HG02870 (cell line): ENCODE measurements around the gene CFAP54.
"Not testable (repeated sequence)": the region's sequence is repeated elsewhere in the genome, so short reads cannot be mapped to it uniquely, and the experiment has no call there.

Experiments used
- ATAC-seq: cut with Tn5 transposase; IDR thresholded peaks from one replicate; pipeline ENCODE4 v1.9.1; 2021; ENCODE audit warnings: mild to moderate bottlenecking, moderate library complexity; ENCODE audit not compliant: unreplicated experiment

The CFAP54 gene

GRCh38 chr12:96472384-96472783 is 17.0 kb upstream of the CFAP54 start:
- ATAC-seq, result no peak

DNA sequence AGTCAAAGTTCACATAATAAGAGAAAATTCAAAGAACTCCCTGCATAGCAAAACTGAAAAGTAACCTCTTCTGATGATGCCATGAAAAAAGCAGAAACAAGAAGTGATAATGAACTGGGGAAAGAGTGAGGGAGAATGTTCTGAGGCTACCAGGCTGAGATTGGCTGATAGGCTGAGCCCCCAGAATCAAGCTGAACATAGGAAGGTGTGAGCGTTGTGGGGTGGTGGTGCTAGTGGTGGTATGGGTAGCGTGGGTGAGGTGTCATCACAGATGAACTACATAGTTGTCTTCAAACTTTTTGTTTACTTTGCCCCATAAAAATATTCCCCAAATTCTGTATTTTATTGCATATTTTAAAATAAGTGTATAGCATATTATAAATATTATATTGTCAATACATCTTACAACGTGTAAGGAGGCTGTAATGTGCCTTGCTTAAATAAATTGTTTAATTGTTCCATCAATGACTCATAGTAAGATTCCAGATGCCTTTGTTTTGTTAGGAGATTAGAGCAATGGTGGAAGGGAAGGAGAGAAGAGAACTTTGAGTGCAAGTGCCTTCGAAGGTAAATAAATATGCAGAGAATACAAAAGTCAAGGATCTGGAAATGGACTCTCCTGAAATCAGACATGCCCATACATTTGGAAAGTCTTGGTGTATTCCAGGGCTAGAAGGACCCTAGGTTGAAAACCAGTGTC is 15.8 kb upstream of the CFAP54 start:
- no peak for ATAC-seq

DNA sequence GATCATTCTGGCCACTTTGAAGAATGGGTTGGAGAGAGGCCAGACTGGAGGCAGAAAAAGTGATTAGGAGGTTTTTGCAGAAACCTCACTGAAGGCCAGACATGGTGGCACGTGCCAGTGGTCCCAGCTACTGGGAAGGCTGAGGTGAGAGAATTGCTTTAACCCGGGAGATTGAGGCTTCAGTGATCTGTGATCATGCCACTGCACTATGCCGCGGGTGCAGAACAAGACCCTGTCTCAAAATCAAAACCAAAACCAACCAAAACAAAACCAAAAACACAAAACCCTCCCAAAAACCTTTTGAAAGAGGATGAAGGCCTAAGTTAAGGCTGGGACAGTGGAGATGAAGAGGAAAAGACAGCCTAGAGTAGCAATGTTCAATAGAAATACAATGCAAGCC is 15.2 kb upstream of the CFAP54 start:
- ATAC-seq, result no peak

DNA sequence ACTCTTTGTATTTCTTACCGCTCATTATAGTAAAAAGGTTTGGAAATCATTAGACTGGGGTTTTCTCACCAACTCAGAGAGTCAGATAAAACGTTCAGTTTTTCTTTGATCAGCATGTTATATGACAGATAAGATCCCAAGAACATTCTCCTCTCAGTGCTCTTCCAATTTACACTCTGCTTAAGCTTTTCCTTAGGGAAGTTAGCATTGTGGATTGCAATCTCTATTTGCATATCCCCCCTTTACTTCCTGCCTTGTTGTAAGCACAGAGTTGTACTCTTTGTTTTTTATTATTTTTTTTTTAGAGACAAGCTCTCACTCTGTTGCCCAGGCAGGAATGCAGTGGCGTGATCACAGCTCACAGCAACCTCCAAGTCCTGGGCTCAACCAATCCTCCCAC is 11.4 kb upstream of the CFAP54 start:
- ATAC-seq, result no peak

DNA sequence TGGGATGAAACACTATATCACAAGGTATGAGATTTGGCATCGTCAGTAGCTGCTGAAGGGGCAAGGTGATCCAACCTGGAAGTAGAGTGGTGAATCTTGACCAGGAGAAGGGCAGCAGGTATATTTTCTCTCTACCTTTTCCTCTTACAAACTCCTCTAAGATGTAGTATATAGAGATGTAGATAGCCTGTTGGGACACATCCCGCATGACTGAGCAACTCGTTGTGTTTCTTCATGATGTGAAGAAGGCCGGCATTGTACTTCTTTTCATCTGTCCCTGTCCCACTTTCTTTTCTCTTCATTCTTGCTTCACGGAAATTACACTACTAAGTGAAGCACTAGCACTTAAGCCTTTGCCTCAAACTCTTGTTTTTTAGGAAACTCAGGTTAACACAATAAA is 7.3 kb upstream of the CFAP54 start:
- ATAC-seq, result no peak

DNA sequence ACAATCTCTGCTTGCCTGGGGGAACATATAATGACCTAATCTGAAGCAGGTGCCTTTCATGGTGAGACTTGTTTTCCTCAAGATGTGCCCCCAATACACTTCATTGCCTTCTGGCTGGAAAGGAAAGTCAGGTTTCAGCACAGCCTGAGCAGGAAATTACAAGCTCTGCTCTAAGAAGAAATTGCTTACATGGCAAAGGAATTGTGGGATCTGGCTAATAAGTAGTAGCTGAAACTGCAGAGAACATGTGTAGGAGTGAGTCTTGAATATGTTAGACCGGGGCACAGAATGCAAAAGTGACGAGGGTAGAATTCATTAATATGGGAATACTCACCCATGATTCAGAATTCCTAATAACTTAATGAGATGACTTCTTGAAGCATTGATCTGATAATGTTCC is 6.3 kb upstream of the CFAP54 start:
- ATAC-seq, result no peak

- ATAC-seq, result no peak
These were observed 2.4 kb upstream of the CFAP54 start for GRCh38 chr12:96486751-96487613.

DNA sequence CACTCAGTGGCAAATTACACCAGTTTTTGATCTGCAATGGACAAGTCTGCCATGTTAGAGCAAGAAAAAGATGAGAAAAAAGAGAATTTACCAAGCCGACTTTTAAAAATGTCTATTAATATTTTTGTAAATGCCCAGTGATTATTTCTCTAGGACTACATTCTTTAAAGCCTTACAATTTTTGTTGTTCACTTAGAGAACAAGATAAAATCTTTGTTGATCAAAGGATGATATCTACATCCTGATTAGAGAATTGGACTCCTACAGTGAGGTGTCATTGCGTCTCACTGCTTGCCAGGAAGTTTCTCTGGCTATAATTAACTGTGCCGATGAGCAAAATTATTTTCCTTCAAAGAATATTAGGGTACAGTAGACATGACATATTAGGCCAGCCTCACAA is 1.7 kb upstream of the CFAP54 start:
- ATAC-seq, result no peak

DNA sequence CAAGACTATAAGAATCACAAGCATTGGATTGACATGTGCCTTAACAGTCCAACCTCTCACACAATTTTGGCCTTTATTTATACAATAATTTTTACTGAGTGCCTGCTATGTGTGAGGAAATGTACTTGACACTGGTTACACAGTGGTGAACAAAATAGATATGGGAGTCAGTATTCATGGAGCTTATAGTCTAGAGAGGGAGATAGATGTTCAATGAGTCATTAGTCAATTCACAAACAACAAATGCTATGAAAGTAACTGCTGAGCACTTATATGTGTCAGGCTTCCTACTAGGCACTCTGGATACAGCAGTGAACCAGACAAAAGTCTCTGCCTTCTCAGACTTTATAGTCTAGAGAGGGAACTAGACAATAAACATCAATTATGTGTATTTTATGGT is 3.7 kb downstream of the CFAP54 start:
- ATAC-seq, result no peak

DNA sequence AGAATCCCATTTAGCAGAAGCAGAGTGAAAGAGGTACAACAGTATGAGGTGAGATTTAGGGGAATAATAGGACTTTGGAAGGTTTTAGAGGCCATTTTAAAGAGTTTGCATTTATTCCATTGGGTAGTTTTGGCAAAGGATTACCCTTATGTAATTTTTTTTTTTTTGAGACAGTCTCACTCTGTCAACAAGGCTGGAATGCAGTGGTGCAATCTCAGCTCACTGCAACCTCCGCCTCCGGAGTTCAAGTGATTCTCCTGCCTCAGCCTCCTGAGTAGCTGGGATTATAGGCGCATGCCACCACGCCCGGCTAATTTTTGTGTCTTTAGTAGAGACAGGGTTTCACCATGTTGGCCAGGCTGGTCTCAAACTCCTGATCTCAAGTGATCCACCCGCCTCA is 4.8 kb downstream of the CFAP54 start:
- ATAC-seq, result not testable (repeated sequence)

DNA sequence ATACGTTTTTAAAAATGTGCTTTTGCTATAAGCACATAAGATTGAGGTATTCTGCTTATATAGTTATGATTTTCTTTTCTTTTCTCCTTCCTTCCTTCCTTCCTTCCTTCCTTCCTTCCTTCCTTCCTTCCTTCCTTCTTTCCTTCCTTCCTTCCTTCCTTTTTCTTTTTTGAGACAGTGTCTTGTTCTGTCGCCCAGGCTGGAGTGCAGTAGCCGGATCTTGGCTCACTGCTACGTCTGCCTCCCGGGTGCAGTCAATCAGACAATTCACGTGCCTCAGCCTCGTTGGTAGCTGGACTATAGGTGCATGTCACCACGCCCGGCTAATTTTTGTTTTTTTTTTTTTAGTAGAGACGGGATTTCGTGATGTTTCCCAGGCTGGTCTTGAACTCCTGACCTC is 5.8 kb downstream of the CFAP54 start:
- ATAC-seq, result no peak

- ATAC-seq, result no peak
These were observed 6.6 kb downstream of the CFAP54 start for GRCh38 chr12:96495841-96496545.

GRCh38 chr12:96496944-96497343 is 7.6 kb downstream of the CFAP54 start:
- ATAC-seq, result no peak

DNA sequence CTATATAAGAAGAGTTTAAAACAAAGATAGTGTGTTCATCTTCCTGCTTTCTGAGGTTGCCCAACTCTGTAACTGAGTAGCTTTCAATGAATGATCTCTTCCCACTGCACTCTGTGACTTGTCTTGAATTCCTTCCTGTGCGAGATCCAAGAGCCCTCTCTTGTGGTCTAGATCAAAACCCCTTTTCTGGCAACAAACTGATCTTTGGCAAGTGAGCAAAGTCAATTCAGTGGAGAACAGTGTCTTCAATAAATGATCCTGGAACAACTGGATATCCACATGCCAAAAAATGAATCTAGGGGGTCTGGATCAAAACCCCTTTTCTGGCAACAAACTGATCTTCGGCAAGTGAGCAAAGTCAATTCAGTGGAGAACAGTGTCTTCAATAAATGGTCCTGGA is 8.5 kb downstream of the CFAP54 start:
- ATAC-seq, result no peak

- no peak for ATAC-seq
These were observed 11.3 kb downstream of the CFAP54 start for GRCh38 chr12:96500693-96501092.

GRCh38 chr12:96501133-96501761 is 11.9 kb downstream of the CFAP54 start:
- peak; percentile 52 for ATAC-seq

DNA sequence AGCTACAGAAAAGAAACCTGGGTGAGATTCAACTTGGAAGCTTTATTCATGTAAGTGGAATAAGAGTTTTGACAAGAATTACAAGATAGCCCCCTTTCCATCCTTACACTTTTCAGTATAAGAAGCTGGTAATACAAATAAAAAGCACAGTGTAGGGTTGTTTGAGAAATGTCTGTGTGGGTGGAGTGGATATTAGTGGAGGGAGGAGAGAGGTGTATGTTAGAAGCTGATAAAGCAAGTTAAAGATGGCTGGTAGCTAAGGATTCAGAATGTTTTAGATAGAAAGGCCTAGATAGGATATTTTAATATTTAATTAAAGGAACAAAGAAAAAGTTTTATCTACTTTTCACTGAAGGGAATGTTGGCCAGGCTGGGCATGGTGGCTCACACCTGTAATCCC is 12.5 kb downstream of the CFAP54 start:
- no peak for ATAC-seq

- peak; percentile 54 for ATAC-seq
These were observed 13.1 kb downstream of the CFAP54 start for GRCh38 chr12:96502477-96502876.

- no peak for ATAC-seq
These were observed 13.7 kb downstream of the CFAP54 start for GRCh38 chr12:96502949-96503532.

DNA sequence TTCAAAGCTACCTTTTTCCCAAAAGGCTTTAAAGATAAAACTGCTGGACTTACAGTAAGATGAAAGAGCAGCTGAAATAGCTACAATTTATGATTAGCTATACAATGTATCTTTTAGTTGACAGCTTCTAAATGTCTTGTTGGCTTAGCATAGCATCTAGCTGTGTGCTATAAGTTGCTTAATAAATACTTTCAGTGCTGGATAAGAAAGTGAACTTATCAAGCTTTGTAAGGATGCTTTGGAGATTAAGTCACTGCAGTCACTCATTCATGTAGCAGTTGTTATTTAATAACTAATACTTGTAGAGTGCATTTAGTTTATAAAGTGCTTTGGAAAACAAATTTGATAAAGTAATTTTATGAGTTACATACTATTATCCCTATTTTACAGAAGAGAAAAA is 14.6 kb downstream of the CFAP54 start:
- ATAC-seq, result no peak

DNA sequence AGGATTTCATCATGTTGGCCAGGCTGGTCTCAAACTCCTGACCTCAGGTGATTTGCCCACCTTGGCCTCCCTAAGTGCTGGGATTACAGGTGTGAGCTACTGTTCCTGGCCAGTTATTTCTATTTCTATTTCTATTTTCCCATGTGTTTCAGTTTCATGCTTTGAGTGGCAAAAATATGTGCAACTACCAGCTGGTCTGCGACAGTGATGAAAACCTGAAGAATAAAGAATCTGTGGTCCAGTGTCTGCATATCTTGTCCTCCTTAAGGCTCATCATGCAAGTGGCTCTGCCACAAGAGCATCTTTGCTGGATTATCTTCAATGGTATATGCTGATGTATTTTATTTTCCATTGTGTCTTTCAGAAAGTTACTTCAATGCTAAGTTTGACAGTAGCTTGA is 17.4 kb downstream of the CFAP54 start:
- no peak for ATAC-seq
